ENCODE data around the gene ATF6B.

DNA sequence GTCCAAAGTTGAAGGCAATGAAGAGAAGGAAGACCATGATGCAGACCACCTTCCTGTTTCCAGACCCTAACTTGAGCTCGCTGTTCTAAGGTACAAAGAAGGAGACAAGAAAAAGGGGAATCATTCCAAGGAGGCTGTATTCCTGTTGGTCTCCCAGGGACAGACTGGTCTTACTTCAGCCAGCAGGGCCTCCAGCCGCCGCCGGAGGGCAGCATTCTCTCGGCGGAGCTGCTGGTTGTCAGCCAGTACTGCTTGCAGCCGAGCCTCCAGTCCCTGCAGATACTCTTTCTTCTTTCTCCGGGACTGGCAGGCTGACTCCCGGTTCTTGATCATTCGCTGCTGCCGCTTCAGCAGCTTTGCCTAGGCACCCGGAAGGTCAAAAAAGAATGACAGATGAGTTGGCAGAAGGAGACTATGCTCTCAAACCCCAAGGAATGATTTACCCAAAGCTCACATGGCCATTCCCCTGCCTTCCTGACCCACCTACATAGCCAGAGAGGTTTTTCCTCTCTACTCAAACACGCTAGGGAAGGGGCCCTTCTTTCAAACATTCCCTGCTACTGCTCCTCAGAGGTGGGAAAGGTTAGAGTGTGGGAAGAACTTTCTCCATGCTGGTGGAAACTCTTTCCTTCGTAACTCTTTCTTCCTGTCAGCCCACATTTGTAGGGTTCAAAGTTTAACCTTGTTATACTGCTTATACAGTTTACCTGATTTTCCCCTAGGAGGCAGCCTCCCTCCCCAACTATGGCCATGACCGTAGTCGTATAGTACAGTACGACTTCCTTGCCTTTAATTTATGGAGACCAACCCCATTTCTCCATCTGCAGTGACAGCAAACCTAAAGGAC is 9.0 kb downstream of the ATF6B start:
- TF ChIP-seq POLR2A (IDR thresholded peaks at IDR 0.05) = no peak
- TF ChIP-seq, protein P1, sequence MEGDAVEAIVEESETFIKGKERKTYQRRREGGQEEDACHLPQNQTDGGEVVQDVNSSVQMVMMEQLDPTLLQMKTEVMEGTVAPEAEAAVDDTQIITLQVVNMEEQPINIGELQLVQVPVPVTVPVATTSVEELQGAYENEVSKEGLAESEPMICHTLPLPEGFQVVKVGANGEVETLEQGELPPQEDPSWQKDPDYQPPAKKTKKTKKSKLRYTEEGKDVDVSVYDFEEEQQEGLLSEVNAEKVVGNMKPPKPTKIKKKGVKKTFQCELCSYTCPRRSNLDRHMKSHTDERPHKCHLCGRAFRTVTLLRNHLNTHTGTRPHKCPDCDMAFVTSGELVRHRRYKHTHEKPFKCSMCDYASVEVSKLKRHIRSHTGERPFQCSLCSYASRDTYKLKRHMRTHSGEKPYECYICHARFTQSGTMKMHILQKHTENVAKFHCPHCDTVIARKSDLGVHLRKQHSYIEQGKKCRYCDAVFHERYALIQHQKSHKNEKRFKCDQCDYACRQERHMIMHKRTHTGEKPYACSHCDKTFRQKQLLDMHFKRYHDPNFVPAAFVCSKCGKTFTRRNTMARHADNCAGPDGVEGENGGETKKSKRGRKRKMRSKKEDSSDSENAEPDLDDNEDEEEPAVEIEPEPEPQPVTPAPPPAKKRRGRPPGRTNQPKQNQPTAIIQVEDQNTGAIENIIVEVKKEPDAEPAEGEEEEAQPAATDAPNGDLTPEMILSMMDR (IDR thresholded peaks at IDR 0.05) = peak; percentile 79 to 95 (median 91)
- TF ChIP-seq EP300 (IDR thresholded peaks at IDR 0.05) = peak; percentile 24 to 73
